Large intestine (tissue), 3 donors: ENCODE measurements around the gene LGI4. TPM values are rescaled to one million over a fixed set of nuclear protein-coding genes. Genes with fewer than 3 reads are reported as not detected.

ENCODE experiments used
- DNase-seq, 2 donors: peaks; one replicate each; pipeline versions ENCODE4 v3.0.0 to v3.0.0-alpha.2; 2013
- H3K27ac ChIP-seq: one replicate; pipeline ENCODE4 v1.5.1; 2013; ENCODE audit warnings: low read length
- H3K27me3 ChIP-seq: 2 replicates; pipeline ENCODE4 v1.6.1; 2013; ENCODE audit warnings: low read length; ENCODE audit not compliant: control insufficient read depth, insufficient read depth
- H3K36me3 ChIP-seq: 2 replicates; pipeline ENCODE4 v1.6.1; 2013; ENCODE audit warnings: low read length; ENCODE audit not compliant: control insufficient read depth, insufficient read depth
- H3K4me1 ChIP-seq: one replicate; pipeline ENCODE4 v1.6.1; 2013; ENCODE audit warnings: low read length; ENCODE audit not compliant: control insufficient read depth, insufficient read depth
- H3K4me3 ChIP-seq: one replicate; pipeline ENCODE4 v1.5.1; 2013; ENCODE audit warnings: low read length
- H3K9me3 ChIP-seq: one replicate; pipeline ENCODE4 v1.6.1; 2013; ENCODE audit warnings: mild to moderate bottlenecking, low read depth, low read length, moderate library complexity; ENCODE audit not compliant: control insufficient read depth
- WGBS: methylation state at CpG from one replicate; pipeline ENCODE4 v1.1.5; 2013; ENCODE audit warnings: low lambda C conversion rate; ENCODE audit not compliant: insufficient coverage; 5-methylcytosine and 5-hydroxymethylcytosine counted together
- polyA plus RNA-seq: library from polyadenylated mRNA; unstranded; fragments of 120-200 nt; gene quantifications from one replicate; pipeline ENCODE4 v1.2.1, GENCODE V29; 2013

The LGI4 gene
- polyA plus RNA-seq, 1 donor = 9.4 TPM

GRCh38 chr19:35115177-35115951 is 19.5 kb downstream of the LGI4 start, which contains the start of gene FXYD3:
FXYD3 (plus strand) TSS chr19:35115823; CDS start chr19:35119377, 3,554 bp downstream.
- Histone ChIP-seq H3K4me3 (peak within 1 kb of the TSS; percentile 69), H3K27ac (peak within 1 kb of the TSS; percentile 96), H3K27me3 (no peaks in the 10 kb centered on the region), H3K9me3 (no peaks in the 10 kb centered on the region), H3K4me1 (peaks cover 22% of the 10 kb centered on the region), H3K36me3 (peaks cover 7% of the 10 kb centered on the region)
- no CpG with 5 or more reads among the region's 14 CpGs for WGBS
- peak; percentile 57 to 84 for DNase-seq

GRCh38 chr19:35114353-35115176 is 20.3 kb downstream of the LGI4 start:
- WGBS = 25% methylated on average over 2 of the region's 23 CpGs
- H3K27ac ChIP-seq = peak overlapping the region; percentile 96
- H3K4me3 ChIP-seq = peak overlapping the region; percentile 69
- H3K9me3 ChIP-seq = no peaks in the 10 kb centered on the region
- no peaks in the 10 kb centered on the region for H3K27me3 ChIP-seq
- peaks cover 22% of the 10 kb centered on the region for H3K4me1 ChIP-seq
- H3K36me3 ChIP-seq = peaks cover 4% of the 10 kb centered on the region
- peak; percentile 76 to 82 for DNase-seq

- no peaks in the 10 kb centered on the region for H3K9me3 ChIP-seq
- no peak overlapping the region for H3K4me3 ChIP-seq
- no peak for DNase-seq
- H3K27ac ChIP-seq = no peak overlapping the region
- peaks cover 14% of the 10 kb centered on the region for H3K4me1 ChIP-seq
- 86% methylated on average over 1 of the region's 15 CpGs for WGBS
- H3K36me3 ChIP-seq = no peaks in the 10 kb centered on the region
- no peaks in the 10 kb centered on the region for H3K27me3 ChIP-seq
These were observed 21.7 kb downstream of the LGI4 start for GRCh38 chr19:35112995-35113688.

GRCh38 chr19:35110974-35111373 is 23.9 kb downstream of the LGI4 start:
- Histone ChIP-seq H3K4me3 (no peak overlapping the region), H3K9me3 (peaks cover 4% of the 10 kb centered on the region), H3K27me3 (no peaks in the 10 kb centered on the region), H3K27ac (no peak overlapping the region), H3K4me1 (peaks cover 7% of the 10 kb centered on the region), H3K36me3 (no peaks in the 10 kb centered on the region)
- no peak for DNase-seq
- WGBS = no CpG with 5 or more reads among the region's 9 CpGs

- Histone ChIP-seq H3K4me1 (no peaks in the 10 kb centered on the region), H3K27ac (no peak overlapping the region), H3K27me3 (no peaks in the 10 kb centered on the region), H3K4me3 (no peak overlapping the region), H3K36me3 (no peaks in the 10 kb centered on the region), H3K9me3 (peaks cover 13% of the 10 kb centered on the region)
- DNase-seq = no peak
- 40% methylated on average over 2 of the region's 22 CpGs for WGBS
These were observed 25.3 kb downstream of the LGI4 start for GRCh38 chr19:35109395-35110112.

- Histone ChIP-seq H3K36me3 (no peaks in the 10 kb centered on the region), H3K27ac (no peak overlapping the region), H3K9me3 (peaks cover 13% of the 10 kb centered on the region), H3K4me1 (no peaks in the 10 kb centered on the region), H3K27me3 (no peaks in the 10 kb centered on the region), H3K4me3 (no peak overlapping the region)
- no peak for DNase-seq
- no CpG with 5 or more reads among the region's 11 CpGs for WGBS
These were observed 26.1 kb downstream of the LGI4 start for GRCh38 chr19:35108730-35109129.

GRCh38 chr19:35107545-35107944 is 27.3 kb downstream of the LGI4 start:
- Histone ChIP-seq H3K4me3 (no peak overlapping the region), H3K9me3 (peaks cover 13% of the 10 kb centered on the region)
- WGBS = no CpG with 5 or more reads among the region's 5 CpGs

GRCh38 chr19:35106898-35107541 is 27.8 kb downstream of the LGI4 start:
- WGBS = no CpG with 5 or more reads among the region's 2 CpGs
- DNase-seq = no peak
- Histone ChIP-seq H3K27ac (no peak overlapping the region), H3K4me1 (no peaks in the 10 kb centered on the region), H3K27me3 (no peaks in the 10 kb centered on the region), H3K36me3 (no peaks in the 10 kb centered on the region), H3K9me3 (peaks cover 13% of the 10 kb centered on the region), H3K4me3 (no peak overlapping the region)

More at GRCh38 chr19:35107545-35107944, 27.3 kb downstream of the LGI4 start:
- Histone ChIP-seq H3K4me1 (no peaks in the 10 kb centered on the region), H3K36me3 (no peaks in the 10 kb centered on the region), H3K27ac (no peak overlapping the region), H3K27me3 (no peaks in the 10 kb centered on the region)
- peak; percentile 37 to 64 for DNase-seq

GRCh38 chr19:35106291-35106583 is 28.6 kb downstream of the LGI4 start:
- no peak for DNase-seq
- Histone ChIP-seq H3K27ac (no peak overlapping the region), H3K36me3 (no peaks in the 10 kb centered on the region), H3K27me3 (no peaks in the 10 kb centered on the region), H3K4me1 (no peaks in the 10 kb centered on the region), H3K4me3 (no peak overlapping the region), H3K9me3 (peaks cover 13% of the 10 kb centered on the region)
- no CpG with 5 or more reads among the region's 9 CpGs for WGBS
